Body of pancreas (tissue), 4 donors: ENCODE measurements around the gene KRT78. TPM values are rescaled to one million over a fixed set of nuclear protein-coding genes. Genes with fewer than 3 reads are reported as not detected.

Source experiments
- ATAC-seq: fragments of 150-250 bp; one replicate; pipeline ENCODE4 v1.9.1; 2016
- DNase-seq, 4 donors: peaks; one replicate each; pipeline ENCODE4 v3.0.0-alpha.2; 2019
- H3K27ac ChIP-seq, 4 donors: fragments of 200-600 bp; sonication (generic); 1 replicate in 3 of 4; 2 replicates in 1 of 4; pipeline versions ENCODE4 v1.5.1 to v1.6.1; 2016 to 2019; ENCODE audit warnings: mild to moderate bottlenecking in 1 of 4, mixed read lengths in 1 of 4, moderate library complexity in 1 of 4
- H3K27me3 ChIP-seq, 2 donors: fragments of 200-600 bp; sonication (generic); one replicate each; pipeline ENCODE4 v1.6.0; 2016; ENCODE audit warnings: mild to moderate bottlenecking in 1 of 2
- H3K36me3 ChIP-seq, 2 donors: fragments of 200-600 bp; sonication (generic); replicated peaks in 1 of 2; 2 replicates each; pipeline ENCODE4 v1.5.1; 2016; ENCODE audit warnings: low read depth in 2 of 2; ENCODE audit not compliant: insufficient read depth in 1 of 2
- H3K4me1 ChIP-seq: fragments of 200-600 bp; sonication (generic); one replicate; pipeline ENCODE4 v1.6.0; 2016
- H3K4me3 ChIP-seq, 2 donors: fragments of 200-600 bp; sonication (generic); 1 replicate in 1 of 2; 2 replicates in 1 of 2; pipeline ENCODE4 v1.5.1; 2016 to 2019
- H3K9me3 ChIP-seq, 3 donors: fragments of 200-600 bp; sonication (generic); 1 replicate in 2 of 3; 2 replicates in 1 of 3; pipeline ENCODE4 v1.5.1; 2016
- POLR2A ChIP-seq, 3 donors: fragments of 450-650 bp; IDR thresholded peaks; one replicate each; pipeline ENCODE4 v1.6.1; 2016; ENCODE audit warnings: antibody characterized with exemption in 3 of 3, mild to moderate bottlenecking in 2 of 3
- WGBS, 2 donors: methylation state at CpG; one replicate each; pipeline ENCODE4 v1.1.5; 2017; 5-methylcytosine and 5-hydroxymethylcytosine counted together
- intact Hi-C: fragments of 100-400 bp; cut with DNase I; formaldehyde crosslinking; loops from one replicate; pipeline ENCODE4 v1.15.1; 2023
- total RNA-seq, 2 donors: library from RNA; depleted of rRNA; stranded (reverse); fragments of >200 nt; gene quantifications; one replicate each; pipeline ENCODE4 v1.1.0, GENCODE V29; 2016
- TF ChIP-seq, protein P1 (sequence below), 7 experiments: fragments of 450-650 bp in 4 of 7; fragments of 200-600 bp in 3 of 7; sonication (generic) in 3 of 7; IDR thresholded peaks; one replicate each; pipeline ENCODE4 v1.5.1; 2016 to 2019; ENCODE audit warnings: antibody characterized with exemption in 7 of 7

KRT78 gene
- total RNA-seq, 2 donors from 2014 or later, result not detected

DNA sequence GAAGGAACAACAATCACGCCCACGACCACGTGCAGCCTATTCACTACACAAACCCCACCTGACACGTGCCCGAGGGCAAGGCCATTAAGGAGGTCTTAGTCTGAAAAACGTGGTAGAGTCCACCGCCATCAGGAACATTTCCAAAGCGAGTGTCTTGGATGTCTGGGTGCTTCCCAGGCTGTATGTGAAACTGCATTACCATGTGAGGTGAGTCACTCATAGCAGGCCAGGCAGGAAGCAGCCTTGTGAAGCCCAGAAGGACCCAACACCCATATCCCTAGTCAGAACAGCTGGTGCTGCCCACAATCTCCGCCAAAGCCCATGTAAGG lies 11.4 kb downstream of the KRT78 start:
- Histone ChIP-seq H3K9me3 (no peaks in the 10 kb centered on the region), H3K4me3 (no peak overlapping the region), H3K36me3 (no peaks in the 10 kb centered on the region), H3K27me3 (no peaks in the 10 kb centered on the region), H3K27ac (no peak overlapping the region), H3K4me1 (no peaks in the 10 kb centered on the region)
- intact Hi-C loops, result no loop called here
- DNase-seq (no peak), ATAC-seq (no peak)
- TF ChIP-seq, protein P1, sequence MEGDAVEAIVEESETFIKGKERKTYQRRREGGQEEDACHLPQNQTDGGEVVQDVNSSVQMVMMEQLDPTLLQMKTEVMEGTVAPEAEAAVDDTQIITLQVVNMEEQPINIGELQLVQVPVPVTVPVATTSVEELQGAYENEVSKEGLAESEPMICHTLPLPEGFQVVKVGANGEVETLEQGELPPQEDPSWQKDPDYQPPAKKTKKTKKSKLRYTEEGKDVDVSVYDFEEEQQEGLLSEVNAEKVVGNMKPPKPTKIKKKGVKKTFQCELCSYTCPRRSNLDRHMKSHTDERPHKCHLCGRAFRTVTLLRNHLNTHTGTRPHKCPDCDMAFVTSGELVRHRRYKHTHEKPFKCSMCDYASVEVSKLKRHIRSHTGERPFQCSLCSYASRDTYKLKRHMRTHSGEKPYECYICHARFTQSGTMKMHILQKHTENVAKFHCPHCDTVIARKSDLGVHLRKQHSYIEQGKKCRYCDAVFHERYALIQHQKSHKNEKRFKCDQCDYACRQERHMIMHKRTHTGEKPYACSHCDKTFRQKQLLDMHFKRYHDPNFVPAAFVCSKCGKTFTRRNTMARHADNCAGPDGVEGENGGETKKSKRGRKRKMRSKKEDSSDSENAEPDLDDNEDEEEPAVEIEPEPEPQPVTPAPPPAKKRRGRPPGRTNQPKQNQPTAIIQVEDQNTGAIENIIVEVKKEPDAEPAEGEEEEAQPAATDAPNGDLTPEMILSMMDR (IDR thresholded peaks at IDR 0.05), result no peak
- TF ChIP-seq POLR2A (IDR thresholded peaks at IDR 0.05), result no peak
- WGBS, 2 donors, result 60 to 79% methylated on average over 8 to 9 of the region's 9 CpGs

DNA sequence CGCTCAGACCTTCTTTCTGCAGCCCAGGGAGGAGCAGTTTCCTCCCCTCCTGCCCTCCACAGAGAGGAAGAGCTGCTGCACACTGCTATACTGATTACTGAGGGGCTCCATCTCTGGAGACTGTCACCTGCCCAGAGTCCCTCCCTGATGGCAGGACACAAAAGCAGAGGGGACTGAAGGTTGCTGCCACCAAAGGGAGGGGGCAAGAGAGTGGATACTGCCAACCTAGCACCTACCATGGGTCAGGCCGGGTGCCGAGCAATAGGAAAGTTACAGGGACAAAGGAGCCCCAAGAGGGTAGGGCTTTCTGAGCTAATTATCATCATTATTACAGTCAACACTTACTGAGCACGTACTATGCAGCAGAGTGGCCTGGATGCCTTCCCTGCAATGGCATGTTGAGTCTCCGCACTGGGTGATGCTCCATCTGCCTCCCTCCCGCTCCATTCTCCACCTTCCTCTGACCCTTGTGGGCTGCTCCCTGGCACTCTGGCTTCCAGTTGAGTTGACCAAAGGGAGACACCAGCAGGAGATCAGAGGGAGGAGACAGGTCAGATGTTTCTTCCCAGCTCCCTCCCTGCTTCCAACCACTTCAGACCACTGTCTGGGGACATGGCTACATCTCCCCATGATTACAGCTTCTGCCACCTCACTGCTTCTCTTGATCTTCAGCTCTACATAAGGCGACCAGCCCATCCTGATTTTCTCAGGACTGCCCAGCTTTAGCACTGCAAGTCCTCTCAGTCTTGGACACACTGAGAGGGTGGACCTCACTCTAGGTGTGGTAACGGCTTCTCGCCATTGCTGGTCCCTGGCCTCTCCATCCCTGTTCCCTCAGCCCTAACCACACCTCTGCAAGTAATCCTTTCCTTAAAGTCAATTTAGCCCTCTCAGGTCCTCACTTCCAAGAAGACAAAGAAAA lies 12.0 kb downstream of the KRT78 start:
- no peak for ATAC-seq
- DNase-seq, result no peak
- no peak for TF ChIP-seq POLR2A (IDR thresholded peaks at IDR 0.05)
- TF ChIP-seq, protein P1 (IDR thresholded peaks at IDR 0.05), result no peak
- intact Hi-C loops, result no loop called here
- Histone ChIP-seq H3K4me1 (no peaks in the 10 kb centered on the region), H3K9me3 (no peaks in the 10 kb centered on the region), H3K36me3 (no peaks in the 10 kb centered on the region), H3K27ac (no peak overlapping the region), H3K4me3 (no peak overlapping the region), H3K27me3 (no peaks in the 10 kb centered on the region)
- WGBS, 2 donors, result 77 to 83% methylated on average over 9 of the region's 9 CpGs

DNA sequence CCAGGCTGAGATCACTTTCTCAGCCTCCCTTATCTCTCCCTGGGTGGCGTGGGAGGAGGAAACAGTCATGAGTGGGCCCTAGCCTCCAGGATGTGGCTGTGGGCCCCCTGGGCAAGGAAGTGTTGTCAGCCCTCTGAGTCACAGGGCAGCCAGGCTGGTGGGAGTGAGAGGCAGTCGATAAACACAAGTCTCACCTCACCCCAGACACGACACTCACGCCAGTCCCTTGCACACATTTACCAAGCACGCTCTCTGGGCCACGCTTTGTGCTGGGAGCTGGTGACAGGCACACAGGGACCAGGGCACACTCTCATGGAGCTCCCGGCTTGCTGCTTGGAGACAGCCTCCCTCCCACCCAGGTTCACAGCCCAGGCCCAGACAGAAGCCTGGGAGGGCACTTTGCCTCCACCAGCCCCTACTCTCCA lies 12.7 kb downstream of the KRT78 start:
- Histone ChIP-seq H3K36me3 (no peaks in the 10 kb centered on the region), H3K27me3 (no peaks in the 10 kb centered on the region), H3K9me3 (no peaks in the 10 kb centered on the region), H3K27ac (no peak overlapping the region), H3K4me3 (no peak overlapping the region), H3K4me1 (no peaks in the 10 kb centered on the region)
- DNase-seq (no peak), ATAC-seq (no peak)
- TF ChIP-seq, protein P1 (IDR thresholded peaks at IDR 0.05), result no peak
- no peak for TF ChIP-seq POLR2A (IDR thresholded peaks at IDR 0.05)
- WGBS, 2 donors, result 73 to 81% methylated on average over 6 to 7 of the region's 7 CpGs
- intact Hi-C loops, result no loop called here

GRCh38 chr12:52835271-52836041 lies 13.3 kb downstream of the KRT78 start:
- DNase-seq (no peak), ATAC-seq (no peak)
- no peaks in the 10 kb centered on the region for H3K36me3 ChIP-seq
- no peaks in the 10 kb centered on the region for H3K9me3 ChIP-seq
- H3K4me3 ChIP-seq, result no peak overlapping the region
- no peaks in the 10 kb centered on the region for H3K4me1 ChIP-seq
- 64 to 76% methylated on average over 10 to 15 of the region's 15 CpGs for WGBS, 2 donors
- H3K27me3 ChIP-seq, result no peaks in the 10 kb centered on the region
- H3K27ac ChIP-seq, result no peak overlapping the region
- intact Hi-C loops, result no loop called here
- no peak for TF ChIP-seq POLR2A (IDR thresholded peaks at IDR 0.05)
- TF ChIP-seq, protein P1 (IDR thresholded peaks at IDR 0.05), result no peak
